NK-92 treated with Interleukin-12 subunit alpha and Interleukin-12 subunit beta, amount 100 ng/mL, for 24 hours (cell line): ENCODE measurements around the gene ARHGEF10L.
A peak's percentile ranks its signal among the peaks of the same experiment; 100 is the strongest.

Source experiments
- DNase-seq: peaks from one replicate; lab custom pipeline; 2025; lab: John Stamatoyannopoulos, UW

Gene ARHGEF10L

DNA sequence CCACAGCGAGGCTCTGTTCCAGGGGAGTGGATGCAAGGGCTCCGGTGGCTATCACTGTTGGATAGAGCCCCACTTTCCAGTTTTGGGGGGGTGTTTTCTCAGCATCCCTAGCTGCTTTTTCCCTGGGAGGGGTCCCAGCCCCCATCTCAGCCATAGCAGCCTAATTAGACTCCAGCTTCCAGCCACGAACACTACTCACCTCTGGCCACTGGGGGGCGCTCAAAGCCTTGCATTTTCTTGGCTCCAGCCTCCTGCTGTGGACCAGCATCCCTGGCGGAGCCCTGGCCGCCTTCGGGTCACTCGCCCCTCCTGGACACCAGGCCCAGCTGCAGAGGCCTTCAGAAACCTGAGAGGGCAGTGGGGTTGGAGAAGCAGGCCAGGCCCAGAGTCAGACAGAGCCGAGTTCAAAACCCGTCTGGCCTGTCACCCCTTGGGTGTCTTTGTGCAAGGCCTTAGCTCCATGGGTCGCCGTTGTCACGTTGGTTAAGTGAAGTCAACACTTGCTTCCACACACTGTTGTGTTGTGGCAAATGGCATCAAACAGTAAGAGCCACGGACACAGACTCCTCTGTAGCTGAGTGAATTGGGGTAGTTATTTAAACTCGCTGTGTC is 122.2 kb downstream of the ARHGEF10L start:
- DNase-seq = peak; percentile 33

DNA sequence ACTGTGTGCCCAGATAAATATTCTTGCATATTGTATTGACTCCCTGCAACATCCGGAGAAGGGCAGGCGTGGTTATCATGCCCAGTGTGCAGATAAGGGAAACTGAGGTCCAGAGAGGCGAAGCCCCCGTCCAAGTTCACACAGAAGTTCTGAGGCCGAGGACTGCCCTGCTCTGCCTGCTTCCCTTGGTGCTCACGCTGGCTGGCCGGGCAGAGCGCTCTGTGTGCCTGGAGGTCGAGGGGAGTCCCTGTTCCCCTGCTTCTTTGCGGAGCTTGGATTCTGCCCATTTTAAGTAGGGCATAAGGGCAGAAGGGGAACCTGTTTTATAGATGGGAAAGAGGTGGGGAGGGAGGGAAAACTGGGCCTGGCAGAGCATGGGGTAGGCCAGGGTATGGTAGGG is 122.8 kb downstream of the ARHGEF10L start:
- DNase-seq = no peak

DNA sequence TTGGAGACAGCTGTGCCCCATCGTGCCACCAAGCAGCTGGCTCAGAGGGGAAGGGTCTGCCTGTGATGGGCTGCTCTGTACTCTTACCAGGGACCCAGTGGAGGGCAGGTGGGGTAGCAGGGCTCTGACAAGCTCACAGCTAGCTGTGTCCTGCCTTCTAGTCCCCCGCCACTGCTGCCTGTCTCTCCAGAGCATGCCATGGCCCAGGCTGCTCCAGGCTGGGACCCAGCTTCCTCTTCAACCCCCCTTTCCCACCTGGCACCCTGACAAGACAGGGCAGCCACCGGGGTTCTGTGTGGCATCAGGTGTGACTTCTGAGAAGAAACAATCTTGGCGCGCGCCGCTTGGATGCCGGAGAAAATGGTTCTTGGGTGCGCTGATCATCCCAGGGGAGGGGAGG is 123.3 kb downstream of the ARHGEF10L start:
- no peak for DNase-seq

DNA sequence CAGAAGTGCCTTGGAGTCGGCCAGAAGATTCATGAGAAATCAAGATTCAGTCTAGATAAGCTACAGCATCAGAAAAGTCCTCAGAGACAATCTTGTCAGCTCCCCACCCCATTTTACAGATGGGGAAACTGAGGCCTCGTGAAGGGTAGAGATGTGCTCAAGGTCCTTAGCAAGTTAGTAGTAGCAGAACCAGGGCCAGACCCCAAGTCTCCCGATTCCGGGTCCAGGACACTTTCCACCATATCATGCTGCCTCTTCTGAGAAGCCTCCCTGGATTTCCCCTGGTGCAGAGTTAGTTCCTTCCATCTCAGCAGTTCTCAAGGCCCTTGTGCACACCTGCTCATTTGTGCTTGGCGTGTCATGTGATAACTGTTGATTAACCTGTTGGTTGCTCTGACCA is 124.1 kb downstream of the ARHGEF10L start:
- no peak for DNase-seq

DNA sequence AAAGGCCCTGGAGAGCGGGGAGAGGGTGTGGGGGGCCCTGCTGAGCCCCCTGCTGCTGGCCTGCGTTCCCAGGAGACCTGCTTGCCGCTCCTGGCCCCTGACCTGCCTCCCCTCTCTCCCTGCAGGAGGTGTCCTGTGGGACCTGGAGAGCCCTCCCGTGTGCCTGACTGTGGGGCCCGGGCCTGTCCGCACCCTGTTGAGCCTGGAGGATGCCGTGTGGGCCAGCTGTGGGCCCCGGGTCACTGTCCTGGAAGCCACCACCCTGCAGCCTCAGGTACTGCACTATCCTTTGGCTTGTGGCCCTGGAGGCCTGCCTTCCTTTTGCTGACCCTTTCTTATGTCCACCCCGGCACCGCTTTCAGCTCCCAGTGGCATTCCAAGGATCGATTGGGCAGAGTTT is 124.8 kb downstream of the ARHGEF10L start:
- DNase-seq = no peak

DNA sequence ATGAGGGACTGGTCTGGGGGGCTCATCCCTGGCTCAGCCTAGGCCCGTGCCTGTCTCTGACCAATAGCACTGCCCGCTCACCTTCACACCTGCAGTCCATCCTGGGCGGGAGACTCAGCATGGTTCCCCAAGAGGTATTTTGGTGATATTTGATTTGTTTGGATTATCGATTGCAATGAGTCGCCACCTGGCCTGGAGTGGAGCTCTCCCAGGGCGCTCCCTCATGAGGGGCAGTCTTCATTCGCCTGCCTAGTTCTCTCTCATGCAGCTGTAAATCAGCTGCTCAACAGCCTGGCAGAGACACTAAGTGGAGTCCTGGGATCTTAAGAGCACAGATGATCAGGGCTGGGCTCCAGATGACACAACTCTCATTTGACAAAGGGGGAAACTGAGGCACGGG is 125.6 kb downstream of the ARHGEF10L start:
- no peak for DNase-seq

DNA sequence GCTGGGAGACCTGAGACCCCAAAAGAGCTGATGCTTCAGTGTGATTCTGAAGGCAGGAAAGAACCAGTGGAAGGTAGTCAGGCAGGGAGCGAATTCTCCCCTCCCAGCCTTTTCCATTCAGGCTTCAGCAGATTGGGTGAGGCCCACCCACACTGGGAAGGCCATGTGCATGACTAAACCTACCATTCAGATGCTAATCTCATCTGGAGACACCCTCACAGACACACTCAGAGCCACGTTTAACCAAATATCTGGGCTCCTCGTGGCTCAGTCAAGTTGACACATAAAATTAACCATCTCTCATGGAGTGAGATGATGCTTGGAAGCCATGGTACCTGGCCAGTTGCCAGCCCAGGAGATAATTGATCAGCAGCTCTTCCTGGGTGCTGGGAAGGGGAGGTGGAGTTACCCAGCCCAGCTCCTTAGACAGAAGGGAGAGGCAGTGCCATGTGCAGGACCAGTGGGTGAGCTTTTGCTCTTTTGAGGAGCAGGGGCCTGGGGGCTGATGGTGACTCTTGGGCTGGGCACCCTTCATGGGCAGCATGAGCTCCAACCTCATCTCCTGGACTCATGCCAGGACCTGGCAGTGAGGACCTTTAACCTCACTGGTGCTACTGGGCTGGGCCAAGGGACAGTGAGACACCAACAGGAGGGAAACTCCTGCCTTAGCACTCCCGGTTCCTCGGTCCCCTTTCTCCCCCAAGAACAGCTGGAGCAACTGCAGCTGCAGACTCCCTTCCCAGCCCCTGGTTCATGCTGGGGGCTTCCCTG is 126.6 kb downstream of the ARHGEF10L start:
- no peak for DNase-seq

DNA sequence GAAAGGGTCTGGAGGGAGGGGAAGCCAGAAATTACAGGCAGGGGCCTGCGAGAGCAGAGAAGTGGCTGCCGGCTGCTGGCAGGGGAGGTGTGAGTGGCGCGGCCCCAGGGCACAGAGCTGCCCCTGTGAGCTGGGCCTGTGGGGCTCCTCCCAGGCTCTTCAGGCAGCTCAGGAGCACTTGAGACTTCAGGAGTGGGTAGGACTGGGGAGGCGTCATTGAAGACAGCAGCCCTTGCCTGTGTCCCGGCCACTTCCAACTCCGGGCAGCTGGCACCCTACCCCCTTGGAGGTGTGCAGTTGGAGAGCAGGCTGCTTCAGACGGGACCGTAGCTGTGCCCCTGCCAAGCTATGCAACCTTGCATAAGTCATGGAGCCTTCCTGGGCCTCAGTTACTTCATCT is 128.1 kb downstream of the ARHGEF10L start:
- DNase-seq = no peak

DNA sequence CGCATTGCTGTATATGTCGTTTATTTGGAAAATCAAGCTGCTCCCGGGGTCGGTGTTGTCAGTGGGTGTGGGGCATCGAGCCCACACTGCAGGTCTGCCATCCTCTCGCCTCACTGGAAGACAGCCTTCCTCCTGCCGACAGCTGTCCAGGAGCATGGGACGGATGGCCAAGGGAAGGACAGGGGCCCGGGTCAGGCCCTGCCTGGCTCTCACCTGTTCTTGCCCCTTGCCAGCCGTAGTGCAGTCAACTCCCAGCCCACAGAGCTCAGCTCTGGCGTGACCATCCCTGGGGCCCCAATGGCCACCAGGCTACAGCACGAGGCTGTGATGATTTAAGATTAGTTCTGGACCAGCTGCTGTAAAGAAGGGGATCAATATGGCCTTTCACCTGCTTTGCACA is 128.7 kb downstream of the ARHGEF10L start:
- no peak for DNase-seq

DNA sequence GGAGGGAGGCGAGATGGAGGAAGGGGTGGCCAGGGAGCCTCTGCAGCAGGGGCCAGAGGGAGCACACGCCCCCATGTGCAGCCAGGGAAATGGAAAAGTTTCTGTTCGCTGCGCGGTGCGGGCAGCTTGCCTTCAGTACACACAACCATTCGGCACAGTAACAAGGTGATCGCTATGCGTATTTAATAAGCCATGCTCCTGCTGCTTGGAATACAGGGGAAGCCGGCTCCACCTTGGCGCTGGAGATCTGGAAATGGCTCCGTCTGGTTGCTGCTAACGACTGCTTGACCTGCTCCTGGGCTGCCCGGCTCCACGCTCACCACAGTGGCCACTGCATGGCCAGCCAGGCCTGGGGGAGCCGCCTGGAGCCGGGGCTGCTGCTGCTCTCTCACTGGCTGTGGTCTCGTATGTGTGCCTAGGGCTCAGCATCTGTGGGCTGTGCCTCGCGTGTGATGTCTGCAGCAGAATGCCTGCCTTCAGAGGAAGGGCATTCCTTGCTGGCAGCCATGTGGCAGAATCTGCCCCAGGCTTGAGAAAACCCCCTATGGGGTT is 129.2 kb downstream of the ARHGEF10L start:
- no peak for DNase-seq

DNA sequence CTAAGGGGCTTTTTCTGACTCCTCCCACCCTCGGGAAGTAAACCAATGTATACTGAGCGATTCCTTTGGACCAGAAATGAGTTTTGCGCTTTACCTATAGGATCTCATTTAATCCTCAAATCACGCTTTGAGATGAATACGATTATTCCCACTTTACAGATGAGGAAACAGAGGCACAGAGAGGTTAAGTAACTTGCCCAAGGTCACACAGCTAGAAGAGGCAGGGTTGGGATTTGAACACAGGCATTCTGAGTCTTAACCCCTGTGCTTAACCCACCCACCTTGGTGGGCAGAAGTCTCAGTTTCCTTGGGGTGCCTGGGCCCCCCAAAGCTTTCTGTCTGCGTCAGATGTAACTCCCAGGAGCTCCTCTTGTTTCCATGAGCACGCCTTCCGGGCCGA is 129.8 kb downstream of the ARHGEF10L start:
- DNase-seq = no peak

DNA sequence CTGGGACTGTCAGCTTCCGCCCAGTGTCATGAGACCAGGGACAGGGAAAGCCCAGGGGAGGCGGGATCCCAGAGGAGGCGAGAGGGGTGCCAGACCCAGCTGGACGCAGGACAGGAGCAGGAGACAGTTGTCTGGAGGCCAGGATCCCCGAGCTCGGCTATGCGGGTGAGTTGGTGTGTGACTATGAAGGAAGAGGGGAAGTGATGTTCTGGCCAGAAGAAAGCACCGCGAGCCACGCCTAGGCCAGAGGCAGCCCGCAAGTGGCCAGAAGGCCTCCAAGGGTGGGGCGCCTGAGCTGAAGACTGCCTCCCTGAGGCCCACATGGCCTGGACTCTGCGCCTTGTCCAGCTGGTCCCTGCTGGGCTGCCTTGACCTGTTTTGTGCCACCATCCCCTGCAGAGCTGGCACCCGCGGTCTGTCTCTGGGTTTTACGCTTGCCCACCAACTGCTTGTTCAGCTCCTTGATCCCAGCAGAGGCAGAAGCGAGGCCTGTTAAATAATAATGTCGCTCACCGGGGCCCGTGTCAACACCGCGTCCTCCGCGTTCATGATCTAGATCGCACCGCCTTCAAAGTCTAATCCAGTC is 130.5 kb downstream of the ARHGEF10L start:
- DNase-seq = no peak

DNA sequence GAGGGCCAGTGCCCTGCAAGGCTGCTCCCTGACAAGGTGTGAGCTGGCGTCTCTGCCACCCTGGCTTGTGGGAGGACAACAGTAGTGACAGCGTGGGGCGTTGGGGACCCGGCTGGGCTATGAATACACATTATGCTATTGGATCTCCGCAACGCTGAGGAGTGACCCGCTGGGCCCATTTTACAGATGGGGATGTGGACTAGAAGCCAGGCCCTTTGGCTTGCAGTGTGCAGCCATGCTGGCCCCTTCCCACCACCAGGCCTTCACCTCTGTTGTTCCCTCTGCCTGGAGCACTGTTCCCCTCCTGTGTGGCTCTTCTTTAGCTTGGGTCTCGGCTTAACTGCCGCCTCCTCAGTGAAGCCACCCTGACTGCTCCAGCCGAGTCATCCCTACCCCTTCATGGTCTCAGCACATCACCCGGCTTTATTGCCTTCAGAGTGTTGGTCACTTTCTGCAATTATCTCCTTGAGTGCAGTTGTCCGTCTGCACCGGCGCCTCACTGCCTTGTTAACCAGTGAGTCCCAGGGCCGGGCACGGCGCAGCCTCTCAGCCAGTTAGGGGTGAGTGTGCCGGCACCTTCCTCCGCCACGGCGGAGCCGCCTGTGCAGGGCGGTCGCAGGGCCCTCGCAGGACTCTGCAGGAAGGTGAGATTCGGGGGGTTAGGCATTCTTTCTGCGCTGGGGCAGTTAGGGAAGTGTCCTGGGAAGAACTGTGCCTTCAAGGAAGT is 131.3 kb downstream of the ARHGEF10L start:
- no peak for DNase-seq

DNA sequence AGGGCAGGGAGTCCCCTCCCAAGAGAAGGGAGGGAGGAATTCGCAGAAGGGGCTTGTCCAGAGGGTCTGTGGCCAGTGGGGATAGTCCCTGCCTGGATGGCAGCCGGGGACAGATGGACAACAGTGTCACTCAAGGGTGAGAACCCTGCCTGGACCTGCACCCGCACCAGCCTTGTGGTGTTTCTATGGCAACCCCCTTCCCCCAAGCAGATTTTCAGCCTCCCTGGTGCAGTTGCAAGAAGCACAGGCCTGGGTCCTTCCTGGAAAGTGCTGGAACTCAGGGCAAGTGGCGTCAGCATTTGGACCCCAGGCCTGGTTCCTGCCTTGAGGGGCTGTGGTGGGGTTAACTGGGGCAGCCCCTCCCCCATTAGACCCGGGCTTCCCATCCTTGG is 131.8 kb downstream of the ARHGEF10L start:
- no peak for DNase-seq

DNA sequence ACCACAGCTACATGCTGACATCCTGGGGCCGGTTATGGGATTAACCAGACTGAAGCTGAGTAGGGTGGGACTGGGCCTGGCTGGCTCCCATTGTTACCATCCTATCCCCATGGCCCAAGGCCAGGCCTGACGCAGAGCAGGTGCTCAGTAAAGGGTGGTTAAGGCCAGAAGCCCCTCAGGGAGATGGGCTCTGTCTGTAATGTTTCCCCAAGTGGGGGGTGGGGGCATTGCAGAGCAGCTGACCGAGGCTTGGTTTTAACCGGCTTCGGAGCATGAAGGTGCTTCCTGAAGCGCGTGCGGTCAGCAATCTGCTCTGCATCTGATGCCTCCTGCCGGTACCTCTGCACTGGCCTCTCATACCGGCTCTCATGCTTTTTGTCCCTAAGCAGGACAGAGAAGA is 132.2 kb downstream of the ARHGEF10L start:
- DNase-seq = no peak

DNA sequence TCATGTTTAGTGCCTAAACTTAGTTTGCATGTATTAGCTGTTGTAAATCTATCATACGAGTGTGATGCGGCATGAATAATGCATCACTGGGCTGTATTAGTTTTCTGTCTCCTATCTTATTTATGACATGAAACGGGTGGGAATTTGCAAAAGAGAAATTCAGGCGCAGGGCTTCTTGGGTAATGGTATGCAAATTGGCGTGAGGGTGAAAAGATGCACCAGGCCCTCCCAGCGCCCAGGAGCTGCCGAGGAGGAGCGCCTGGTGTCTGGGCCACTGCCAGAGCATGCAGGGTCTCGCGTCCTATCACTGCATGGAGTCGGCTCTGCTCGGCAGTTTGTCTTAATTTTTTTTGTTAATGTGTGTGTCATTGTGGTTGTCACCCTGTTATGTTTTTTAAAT is 132.7 kb downstream of the ARHGEF10L start:
- DNase-seq = no peak

DNA sequence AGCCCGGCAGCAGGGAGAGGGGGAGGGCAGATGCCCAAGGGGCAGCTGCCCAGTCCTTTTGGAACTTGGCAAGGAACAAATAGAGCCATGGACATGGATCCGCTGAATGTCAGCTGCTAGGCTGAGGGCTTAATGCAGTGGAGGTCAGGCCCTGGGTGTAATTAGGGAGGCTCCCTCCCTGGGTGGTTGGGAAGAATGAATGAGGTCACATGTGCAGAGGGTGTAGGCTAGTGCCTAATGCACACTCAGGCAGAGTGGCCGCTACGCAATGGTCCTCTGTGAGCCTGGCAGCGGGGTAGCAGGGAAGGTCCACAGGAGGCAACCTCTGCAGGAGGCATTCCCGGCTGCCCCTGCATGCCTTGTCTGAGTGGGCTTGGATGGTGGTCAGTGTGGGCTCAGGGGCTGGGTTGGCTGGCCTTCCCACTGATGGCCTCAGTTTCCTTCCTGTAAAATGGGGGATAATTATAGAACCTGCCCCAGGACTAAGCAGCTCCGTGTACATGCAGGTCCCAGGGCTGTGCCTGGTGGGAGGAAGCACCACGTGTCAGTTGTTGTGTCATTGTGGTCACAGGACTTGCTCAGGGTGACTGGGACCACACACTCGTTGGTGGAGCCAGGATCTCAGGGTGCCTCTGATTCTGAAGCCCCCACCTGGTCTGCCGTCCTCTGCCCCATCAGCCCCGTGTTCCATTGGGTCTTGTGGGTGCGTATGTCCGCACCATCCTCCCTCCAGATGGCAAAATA is 134.0 kb downstream of the ARHGEF10L start:
- DNase-seq = no peak

DNA sequence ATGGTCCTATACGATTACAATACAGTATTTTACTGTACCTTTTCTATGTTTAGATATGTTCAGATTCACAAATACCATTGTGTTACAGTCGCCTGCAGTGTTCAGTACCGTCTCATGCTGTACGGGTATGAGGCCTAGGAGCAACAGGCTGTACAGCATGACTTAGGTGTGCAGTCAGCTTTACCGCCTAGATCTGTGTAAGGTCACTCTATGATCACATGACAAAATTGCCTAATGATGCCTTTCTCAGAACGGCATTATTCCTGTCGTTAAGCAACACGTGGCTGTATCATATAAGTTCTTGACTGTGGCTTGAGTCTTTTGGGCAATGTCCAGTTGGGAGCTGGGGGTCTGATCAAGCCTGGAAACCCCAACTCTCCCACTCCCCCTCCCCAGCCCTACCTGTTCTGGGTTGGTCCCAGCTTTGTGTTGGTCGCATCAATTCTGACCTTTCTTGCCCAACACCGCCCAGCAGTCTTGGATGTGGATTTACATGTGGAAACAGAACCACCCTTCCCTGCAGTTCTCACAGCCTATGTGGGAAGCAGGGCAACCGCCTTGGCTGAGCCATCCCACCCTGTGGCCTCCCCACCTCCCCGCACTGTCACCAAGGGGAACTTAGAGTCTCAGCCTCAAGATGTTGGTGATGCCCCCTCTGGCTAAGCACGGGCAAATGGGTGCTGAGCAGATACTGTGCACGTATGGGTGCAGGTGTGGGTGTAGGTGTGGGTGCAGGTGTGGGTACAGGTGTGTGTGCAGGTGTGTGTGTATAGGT is 135.4 kb downstream of the ARHGEF10L start:
- no peak for DNase-seq

DNA sequence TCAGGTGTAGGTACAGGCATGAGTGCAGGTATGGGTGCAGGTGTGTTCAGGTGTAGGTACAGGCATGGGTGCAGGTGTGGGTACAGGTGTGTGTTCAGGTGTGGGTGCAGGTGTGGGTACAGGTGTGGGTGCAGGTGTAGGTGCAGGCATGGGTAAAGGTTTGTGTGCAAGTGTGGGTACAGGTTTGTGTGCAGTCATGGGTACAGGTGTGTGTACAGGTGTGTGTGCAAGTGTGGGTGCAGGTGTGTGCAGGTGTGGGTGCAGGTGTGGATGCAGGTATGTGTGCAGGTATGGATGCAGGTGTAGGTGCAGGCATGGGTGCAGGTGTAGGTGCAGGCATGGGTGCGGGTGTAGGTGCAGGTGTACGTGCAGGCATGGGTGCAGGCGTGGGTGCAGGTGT is 136.2 kb downstream of the ARHGEF10L start:
- DNase-seq = no peak

DNA sequence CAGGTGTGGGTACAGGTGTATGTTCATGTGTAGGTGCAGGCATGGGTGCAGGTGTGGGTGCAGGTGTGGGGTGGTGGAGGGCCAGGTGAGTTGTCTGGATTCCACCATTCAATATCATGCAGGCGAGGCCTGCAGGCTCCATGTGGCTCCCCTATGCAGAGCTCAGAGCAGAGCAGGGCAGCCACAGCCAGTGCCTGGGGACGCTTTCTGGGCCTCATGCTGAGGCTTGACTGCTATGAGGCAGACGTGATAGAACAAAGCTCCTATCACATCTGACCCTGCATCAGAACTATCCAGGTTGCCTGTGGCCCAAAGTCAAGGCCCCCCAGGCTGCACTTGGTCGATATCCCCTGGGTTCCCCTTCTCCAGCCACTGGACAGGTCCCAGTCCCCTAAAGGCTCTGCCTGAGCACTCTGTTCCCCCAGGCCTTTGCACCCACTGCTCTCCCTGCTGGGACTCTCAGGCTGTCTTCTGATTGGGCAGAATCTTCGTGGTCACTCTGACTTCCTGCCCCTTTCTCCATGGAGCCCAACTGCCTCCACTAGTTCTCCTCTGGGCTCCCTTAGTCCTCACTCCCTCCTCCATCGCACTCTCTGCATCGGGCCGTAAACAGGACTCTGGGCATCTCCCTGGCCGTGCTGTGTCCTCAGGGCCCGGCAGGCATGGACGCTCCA is 137.0 kb downstream of the ARHGEF10L start:
- no peak for DNase-seq

DNA sequence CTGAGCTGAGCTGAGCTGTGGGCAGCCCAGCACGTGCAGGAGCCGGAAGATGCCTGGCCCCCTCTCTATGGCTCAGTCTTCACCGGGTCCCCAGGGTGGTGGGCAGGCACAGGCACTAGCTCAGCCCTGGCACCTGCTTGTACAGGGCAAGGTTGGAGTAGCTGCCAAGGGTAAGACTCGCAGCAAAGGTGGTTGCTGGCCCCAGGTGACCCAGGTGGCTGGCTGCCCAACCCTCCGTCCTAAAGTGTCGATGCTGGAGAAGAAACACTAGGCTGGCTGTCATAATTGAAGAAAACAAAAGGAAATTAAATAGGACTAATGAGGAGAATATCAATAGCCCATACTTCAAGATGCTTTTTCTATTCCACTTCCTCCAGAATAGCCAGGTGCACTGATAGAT is 138.5 kb downstream of the ARHGEF10L start:
- no peak for DNase-seq
